ENCODE data around the gene EIF2D.
A peak's percentile ranks its signal among the peaks of the same experiment; 100 is the strongest.
"Not testable (repeated sequence)": the region's sequence is repeated elsewhere in the genome, so short reads cannot be mapped to it uniquely, and the experiment has no call there.

EIF2D gene

DNA sequence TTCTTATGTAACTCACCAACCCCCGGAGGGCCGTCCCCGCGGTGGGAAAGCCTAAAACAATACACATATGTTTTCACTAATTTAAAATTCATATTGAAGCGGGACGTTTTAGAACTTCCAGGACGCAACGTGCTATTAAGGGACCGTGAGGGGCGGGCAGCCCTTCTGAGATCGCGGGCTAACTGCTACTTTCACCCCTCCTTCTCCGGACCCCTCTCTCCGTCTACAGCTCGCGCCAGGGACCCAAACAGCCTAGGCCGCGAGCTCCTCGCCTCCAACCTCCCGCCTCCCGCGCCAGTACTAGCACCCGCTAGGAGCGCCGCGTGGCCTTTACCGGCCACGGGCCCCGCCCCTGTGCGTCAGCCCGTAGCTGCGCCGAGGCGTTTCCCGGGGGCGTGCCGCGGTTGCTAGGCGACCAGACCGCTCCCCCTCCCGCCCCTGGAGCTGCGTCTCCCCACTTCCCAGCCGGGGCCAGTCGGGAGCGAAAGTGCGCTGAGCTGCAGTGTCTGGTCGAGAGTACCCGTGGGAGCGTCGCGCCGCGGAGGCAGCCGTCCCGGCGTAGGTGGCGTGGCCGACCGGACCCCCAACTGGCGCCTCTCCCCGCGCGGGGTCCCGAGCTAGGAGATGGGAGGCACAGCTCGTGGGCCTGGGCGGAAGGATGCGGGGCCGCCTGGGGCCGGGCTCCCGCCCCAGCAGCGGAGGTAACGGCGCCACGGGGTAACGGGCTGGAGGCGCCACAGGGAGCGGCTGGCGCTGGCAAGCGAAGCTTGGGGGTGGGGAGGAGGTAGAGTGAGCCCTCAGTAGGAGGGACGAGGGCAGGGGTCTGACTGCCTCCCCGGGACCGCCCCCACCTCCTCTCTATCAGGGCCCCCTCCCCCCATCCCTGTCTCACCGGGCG, 23.1 kb upstream of the EIF2D start, which contains the start of gene DYRK3:
TSS of gene DYRK3 (plus strand) at position 457 of the 898 bp plus-strand sequence. CDS start at position 625, 168 bp downstream.
- DNase-seq: peak; percentile 96

DNA sequence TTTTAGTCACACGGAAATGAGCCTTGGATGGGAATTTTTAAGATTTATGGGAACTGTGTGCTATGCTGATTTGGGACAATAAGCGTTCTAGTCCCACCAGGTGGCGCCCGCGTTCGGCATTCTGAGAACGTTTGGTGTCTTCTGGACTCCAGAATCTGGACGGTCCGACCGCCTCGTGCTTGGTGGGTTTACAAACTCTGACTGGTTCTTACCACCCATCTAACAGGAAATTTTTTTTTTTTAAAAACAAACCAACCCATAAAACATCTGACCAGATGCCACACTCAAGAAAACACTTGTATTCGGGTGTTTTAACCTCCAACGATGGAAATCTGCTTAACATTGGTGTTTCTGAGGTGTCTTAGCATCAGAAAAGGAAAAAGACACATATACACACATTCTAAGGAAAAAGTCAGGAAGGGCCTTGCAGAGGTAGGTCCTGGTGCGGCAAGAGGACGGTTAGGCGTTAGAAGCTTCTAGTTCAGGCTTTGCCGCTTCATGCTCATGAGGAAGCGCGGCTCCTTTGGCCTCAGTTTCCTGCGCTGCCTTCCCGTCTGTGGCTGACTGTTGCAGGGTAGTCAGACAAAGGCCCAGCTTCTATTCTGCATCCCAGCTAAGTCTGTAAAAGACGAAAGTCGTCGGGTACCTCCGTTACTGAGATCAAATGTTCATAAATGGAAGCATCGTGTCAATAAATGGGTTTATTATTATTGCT, 22.3 kb upstream of the EIF2D start:
- peak; percentile 91 for DNase-seq

DNA sequence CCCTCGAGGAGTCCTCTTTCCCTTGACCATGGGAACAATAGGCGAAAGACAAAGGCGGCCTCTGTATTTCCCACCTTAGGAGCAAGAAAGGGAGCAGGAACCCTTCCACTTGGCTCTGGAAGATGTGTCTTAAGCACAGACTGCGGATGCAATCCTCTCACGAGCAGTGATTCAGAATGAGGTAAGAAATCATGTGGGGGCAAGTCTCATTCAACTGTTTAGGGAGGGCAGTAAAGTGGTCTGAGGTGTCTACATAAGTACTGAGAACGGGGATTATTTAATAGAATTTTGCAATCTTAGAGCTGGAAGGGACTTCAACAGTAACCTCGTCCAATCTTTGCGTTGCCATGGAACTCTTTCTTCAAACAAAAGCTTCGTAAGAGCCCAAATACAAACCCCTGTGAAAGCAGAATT, 21.4 kb upstream of the EIF2D start:
- DNase-seq: no peak

DNA sequence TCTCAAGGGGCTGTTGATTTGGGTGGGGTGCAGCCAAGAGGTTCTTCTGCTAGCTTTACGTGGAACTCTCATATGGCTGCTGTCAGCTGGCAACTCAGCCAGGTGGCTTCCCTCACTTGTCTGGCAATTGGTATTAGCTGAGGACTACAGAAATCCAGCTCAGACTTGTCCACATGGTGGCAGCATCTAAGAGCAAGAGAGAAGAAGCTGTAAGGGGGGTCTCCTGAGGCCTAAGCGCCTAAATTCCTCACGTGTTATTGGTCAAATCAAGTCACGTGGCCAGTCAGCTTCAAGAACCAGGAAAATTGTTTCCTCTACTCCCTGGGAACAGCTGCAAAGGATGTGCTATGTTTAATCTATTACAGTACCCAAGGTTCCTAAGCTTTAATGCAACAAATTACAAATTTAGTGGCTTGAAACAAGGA, 18.8 kb upstream of the EIF2D start:
- peak; percentile 44 for DNase-seq

DNA sequence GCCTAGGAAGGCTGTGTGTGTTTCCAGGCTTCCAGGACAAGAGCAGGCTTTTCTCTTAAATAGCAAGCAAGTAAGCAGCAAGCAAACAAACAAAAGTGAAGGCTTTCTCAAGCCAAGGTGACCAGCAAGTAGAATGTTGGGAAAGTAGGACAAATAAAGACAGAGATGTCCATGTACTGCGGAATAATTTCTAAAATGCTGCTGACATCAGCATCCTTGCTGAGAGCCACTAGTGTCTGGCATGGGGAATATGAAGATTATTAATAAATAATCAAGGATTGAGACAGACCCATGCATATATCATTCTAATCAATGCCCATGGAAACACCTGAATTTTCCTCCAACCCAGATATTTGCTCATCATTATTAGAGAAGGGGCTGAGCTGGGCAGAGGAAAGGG, 16.7 kb upstream of the EIF2D start:
- DNase-seq: no peak

DNA sequence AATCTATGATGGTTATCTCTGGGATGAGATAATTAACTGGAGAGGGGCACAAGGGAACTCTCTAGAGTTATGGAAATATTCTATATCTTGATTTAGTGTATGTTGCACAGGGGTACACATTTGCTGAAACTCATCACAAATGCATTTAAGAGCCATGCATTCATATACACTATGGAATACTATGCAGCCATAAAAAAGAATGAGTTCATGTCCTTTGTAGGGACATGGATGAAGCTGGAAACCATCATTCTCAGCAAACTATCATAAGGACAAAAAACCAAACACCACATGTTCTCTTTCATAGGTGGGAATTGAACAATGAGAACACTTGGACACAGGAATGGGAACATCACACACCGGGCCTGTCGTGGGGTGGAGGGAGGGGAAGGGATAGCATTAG, 14.1 kb upstream of the EIF2D start:
- not testable (repeated sequence) for DNase-seq

DNA sequence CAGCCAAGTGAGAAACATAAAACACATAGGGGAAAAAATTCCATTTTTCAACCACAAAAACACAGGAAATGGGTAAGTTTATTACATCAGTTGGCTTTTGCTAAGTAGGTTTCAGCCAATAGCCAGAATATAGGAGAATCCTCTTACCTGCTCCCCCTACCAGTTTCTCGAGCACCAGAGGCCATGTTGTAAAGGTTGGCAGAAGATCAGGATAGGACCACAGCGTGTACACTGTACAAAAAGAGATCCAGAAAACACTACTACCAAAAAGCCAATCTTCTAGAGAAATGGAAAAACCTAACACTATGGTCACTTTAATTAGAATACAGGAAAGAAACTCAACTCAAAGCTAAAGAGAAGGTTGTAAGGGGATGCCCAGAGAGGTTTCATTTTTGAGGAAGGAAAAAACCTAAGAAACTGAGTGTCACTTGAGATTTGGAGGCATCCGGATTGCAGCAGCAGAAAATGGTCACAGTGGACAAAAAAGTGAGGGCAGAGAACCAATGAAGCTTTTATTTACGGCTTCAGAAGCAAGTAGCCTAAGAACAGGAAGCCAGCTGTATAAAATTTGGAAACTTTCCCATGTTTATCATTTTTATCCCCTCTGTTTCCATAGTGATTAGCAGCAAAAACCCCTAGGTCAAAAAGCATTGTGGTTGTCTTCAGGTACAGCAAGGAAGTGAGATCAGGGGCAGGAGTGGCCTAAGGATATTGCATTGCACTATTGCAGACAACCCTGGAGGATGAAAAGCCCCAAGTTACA, 2.9 kb downstream of the EIF2D start:
- no peak for DNase-seq

DNA sequence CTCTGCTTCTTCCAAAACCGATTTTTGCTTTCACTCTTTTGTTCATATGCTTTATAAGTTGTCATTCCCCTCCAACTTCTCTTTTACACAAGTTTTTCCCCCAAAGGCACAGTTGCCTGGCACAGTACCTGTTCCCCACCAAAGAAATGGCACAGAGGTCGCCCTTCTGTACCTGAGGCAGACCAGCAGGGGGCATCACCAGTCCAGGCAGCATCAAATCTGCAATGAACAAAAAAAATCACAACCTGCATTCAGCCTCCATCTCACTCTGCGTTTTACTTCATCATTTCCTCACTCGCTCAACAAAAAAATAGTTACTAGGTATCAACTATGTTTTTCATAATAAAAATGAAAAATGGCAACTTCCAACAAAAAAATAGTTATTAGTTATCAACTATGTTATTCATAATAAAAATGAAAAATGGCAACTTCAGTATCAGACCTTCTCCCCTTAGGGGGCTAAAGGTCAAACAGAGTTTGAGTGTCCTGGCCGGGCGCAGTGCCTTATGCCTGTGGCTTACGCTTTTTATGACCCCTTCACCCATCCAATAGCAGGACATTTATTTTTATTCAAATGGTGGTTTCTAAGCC, 4.1 kb downstream of the EIF2D start:
- DNase-seq: no peak

DNA sequence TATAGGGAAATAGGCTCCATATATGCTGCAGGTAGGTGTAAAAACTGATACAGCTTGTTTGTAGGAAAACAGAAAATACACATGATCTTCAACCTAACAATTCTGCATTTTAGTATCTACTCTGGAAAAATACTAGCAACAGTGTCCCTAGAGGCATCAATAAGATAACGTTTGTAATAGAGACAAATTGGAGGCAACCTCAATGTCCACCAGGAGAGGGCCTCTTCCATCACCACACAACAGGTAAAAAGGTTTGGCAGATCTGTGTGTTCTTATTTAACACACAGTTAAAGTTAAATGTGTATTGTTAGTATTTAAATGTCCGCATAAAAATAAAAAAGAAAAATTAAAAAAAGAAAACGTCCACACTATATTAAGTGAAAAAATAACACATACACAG, 5.4 kb downstream of the EIF2D start:
- DNase-seq: no peak

DNA sequence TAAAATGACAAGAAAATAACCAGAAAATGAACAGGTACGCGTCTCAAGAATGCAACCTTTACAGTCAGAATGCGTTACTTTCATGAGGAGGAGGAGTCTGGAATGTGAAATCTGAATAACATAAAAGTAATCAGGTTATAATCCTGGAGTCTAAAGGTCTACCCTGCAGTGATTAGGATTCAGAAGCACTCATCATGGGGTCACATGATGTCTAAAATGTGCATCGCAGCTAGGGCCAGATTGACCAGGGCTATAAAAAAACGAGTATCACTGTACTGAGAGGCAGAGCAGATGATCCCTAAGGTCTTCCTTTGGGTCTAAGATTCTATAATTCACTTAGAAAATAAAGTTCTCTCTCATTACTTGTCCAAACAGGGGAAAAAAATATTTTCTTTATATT, 7.4 kb downstream of the EIF2D start:
- DNase-seq: no peak

DNA sequence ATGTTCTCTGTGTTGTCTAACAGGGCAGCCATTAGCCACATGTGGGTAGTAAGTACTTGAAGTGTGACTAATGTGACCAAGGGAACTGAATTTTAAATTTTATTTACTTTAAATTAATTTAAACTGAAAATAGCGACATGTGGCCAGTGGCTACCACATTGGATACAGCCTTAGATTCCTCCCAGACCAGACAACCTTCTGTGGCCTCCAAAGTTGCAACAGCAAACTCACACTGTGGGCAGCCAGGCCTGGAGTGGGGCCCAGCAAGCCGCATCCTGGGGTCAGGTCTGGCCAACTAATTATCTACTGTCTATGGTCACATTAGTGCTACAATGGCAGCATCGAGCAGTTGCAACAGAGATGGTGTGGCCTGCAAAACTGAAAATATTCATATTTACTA, 11.7 kb downstream of the EIF2D start:
- DNase-seq: no peak

DNA sequence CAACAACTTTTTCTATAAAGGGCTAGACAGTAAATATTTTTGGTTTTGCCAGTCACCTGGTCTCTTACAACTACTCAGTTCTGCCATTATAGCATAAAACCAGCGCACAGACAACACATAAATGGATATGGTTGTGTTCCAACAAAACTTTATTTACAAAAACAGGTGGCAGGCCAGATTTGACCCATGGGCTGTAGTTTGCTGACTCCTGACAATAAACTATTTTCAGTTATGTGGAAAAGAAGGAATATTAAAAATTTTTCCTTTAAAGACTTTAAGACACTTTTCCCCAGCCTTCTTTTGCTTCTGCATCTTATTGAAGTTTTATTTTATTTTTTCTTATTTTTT, 16.0 kb downstream of the EIF2D start:
- DNase-seq: no peak

DNA sequence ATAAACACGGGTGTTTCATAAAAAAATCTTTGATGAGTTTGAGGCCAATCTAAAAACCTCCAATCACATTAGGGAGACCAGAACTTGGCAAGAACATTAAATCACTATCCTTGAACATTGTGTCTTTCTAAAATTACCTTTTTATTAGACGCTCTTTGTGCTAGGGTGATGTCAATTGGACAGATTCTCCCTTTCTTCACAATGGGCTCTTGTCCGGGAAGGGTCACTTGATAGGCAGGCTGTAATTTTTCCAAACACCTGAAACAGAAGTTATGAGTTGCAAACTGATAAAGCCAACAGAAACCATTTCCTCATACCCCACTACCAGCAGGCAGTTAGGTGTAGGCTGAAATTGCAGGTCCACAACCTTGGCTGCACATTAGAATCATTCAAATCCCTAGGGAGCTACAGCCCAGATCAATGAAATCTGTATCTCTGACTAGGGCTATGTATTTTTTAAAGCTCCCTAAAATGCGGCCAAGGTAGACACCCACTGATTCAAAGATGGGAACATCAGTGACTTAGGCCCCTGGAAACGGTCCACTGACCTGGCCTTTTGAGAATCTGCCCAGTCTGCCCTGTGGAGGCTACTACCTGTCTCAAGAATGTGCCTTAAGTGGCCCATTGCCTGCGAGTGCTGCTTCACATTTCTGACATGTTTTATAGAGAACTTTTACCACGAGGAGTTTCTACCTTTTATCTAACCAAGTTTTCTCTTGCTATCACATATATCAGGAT, 16.5 kb downstream of the EIF2D start:
- DNase-seq: no peak

DNA sequence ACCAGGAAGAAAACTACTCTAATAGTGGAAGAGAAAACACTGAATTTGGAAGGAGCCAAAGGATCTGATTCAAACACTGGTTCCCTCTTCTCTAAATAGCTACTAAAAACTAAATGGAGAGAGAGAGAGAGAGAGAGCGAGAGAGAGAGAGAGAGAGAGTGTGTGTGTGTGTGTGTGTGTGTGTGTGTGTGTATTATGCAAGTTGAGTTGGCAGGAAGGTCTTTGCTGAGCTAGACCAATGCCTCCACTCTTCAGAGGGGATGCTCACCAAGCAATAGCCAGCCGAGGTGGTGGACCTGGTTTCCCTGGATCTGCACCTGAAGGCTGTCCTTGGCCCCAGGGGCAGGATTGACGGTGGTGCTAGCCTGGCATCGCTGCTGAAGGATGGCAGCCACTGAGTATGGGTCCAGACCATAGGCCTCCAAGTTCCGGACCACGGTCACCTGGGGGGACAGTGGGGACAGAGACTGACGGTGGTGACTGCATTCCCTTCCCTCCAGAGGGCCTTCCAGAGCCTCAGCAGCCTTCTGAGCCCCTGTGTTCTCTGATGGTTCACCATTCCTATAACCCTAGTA, 18.8 kb downstream of the EIF2D start:
- no peak for DNase-seq

DNA sequence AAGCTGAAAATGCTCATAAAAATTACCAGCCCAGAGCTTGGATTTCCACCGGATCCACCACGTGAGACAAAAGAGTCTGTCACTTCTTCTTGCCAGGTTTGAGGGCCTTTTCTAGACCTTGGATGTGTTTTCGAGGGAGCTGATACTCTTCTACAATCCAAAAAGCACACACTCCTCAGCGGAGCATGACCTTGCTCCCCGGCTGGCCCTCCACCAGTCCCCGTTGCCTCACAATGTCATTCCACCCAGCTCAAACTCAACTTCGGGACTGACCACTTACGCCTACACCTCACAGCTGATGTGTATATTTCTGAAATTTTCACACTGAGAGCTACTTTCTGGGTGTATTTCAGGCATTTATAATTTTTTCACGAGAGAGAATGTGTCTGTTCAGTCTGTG, 20.6 kb downstream of the EIF2D start:
- DNase-seq: no peak

DNA sequence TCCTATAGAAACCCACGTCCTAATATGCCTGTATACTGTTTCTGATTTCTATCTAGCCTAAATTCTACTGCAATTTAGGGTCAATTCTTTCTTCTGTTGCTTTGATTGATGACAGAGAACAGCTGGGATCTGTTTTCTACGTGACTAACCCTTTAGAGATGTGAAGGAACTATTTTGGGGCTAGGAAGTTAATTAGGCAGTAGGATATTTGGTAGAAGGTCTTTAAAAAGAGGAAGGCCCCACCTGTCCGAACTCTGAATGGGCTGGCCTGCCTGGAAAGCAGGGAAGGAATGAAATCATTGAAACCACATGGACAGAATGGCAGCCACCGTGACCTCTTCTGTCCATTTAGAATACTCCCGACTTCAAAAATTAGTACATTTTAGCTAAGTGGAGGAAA, 21.0 kb downstream of the EIF2D start:
- DNase-seq: no peak

DNA sequence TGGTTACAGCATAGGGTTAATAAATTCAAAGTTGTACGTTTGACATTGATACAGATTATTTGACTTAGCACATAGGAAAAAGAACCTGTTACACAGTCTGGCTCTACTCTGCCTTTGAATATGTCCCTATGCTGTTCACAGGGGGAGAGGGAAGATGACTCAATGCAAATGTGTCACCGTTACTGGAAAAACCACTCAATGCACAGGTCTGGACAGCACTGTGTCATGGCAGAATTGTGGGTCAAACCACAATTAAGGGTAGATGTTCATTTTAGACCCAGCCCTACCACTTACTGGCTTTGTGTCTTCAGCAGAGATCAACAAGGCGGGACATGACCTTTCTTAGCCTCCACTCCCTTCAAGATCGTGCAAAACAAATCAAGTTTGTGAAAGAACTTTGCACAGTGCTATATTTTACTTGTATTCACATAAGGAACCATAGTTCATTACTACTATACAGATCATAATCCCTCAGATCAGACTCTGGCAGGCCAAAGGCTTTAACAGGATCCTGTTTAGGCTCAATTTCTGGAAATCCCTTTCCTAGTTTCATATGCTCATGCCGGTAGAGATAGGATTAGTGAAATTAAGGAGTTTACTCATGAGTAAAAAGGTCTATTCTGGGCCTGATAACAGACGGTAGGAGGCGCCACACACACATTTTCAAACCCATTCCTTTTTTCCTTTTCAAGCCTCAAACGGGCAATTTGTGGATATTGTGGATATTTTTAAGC, 22.1 kb downstream of the EIF2D start:
- DNase-seq: no peak

DNA sequence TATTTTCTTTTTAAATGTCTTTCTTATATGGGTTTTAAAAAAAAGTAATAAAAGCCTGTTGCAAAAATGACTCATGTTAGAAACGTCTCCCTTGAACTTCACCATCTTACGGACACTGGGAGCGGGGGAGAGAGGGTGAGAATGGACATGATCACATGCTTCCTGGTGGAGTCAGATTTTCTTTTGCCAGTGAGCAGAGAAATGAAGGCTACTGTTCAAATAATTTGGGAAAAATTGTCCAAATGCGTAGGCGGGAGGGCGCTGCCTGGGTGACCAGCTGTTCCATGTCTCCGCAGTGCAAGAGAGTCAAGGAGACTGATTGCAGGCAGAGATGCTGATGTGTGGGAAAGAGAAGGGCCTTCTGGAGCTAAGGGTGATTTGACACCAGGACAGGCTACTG, 23.1 kb downstream of the EIF2D start:
- no peak for DNase-seq

DNA sequence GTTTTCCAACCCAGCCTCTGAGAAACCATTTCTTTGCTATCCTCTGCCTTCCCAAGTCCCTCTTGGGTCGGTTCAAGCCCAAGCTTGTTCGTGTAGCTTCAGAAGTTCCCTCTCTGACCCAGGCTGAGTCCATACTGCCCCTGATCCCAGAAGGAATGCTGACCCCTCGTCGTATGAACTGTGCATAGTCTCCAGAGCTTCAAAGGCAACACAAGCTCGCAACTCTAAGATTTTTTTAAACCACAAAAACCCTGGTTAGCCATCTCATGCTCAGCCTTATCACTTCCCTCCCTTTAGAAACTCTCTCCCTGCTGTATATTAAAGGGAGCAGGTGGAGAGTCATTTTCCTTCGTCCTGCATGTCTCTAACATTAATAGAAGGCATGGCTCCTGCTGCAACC, 23.8 kb downstream of the EIF2D start:
- no peak for DNase-seq

DNA sequence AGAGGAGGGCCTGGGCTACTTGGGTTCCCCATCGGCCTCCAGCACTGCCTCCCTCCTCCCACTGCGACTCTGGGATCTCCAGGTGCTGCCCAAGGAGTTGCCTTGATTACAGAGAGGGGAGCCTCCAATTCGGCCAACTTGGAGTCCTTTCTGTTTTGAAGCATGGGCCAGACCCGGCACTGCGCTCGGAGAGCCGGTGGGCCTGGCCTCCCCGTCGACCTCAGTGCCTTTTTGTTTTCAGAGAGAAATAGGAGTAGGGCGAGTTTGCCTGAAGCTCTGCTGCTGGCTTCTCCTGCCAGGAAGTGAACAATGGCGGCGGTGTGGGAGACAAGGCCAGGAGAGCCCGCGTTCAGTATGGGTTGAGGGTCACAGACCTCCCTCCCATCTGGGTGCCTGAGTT, 24.4 kb downstream of the EIF2D start:
- no peak for DNase-seq
